WTC11 (cell line): ENCODE results near the gene RNASE7. TPM values are rescaled to one million over a fixed set of nuclear protein-coding genes. Genes with fewer than 3 reads are reported as not detected.

Experiments used
- ATAC-seq: fragments of 200-7000 bp; cut with Tn5 transposase; 2 replicates; pipeline ENCODE4 v1.10.0; 2021; ENCODE audit warnings: mild to moderate bottlenecking, moderate library complexity
- CTCF ChIA-PET: fragments of 300-600 bp; sonication (Branson Sonifier 250); formaldehyde crosslinking; loops from one replicate; lab custom pipeline; 2021; ENCODE audit warnings: antibody characterized with exemption; lab: Charles Lee
- POLR2A ChIA-PET: fragments of 350-600 bp; sonication (Branson Sonifier 250); formaldehyde crosslinking; loops from one replicate; lab custom pipeline; 2021; ENCODE audit warnings: antibody characterized with exemption; lab: Charles Lee
- DNase-seq: peaks from one replicate; pipeline ENCODE4 v3.0.0; 2021; ENCODE audit warnings: low spot score
- H3K27ac Mint-ChIP-seq: 2 replicates; pipeline ENCODE4 v1.8.0; 2021; ENCODE audit warnings: mixed read lengths
- H3K27me3 Mint-ChIP-seq: 2 replicates; pipeline ENCODE4 v1.8.0; 2021; ENCODE audit warnings: low read depth, mild to moderate bottlenecking, moderate library complexity, mixed read lengths
- H3K36me3 Mint-ChIP-seq: 2 replicates; pipeline ENCODE4 v1.8.0; 2021; ENCODE audit warnings: mixed read lengths
- H3K4me1 Mint-ChIP-seq: 2 replicates; pipeline ENCODE4 v1.8.0; 2022; ENCODE audit warnings: mixed read lengths
- H3K4me3 Mint-ChIP-seq: 2 replicates; pipeline ENCODE4 v1.8.0; 2021; ENCODE audit warnings: mild to moderate bottlenecking, moderate library complexity, mixed read lengths
- H3K9me3 Mint-ChIP-seq: 2 replicates; pipeline ENCODE4 v1.8.0; 2021; ENCODE audit warnings: mixed read lengths
- CREB1 ChIP-seq: sonication (generic); formaldehyde crosslinking; IDR thresholded peaks from 2 replicates; pipeline ENCODE4 v1.8.0; 2023; ENCODE audit warnings: mild to moderate bottlenecking, missing genetic modification reagents
- CREM ChIP-seq: sonication (generic); formaldehyde crosslinking; IDR thresholded peaks from 2 replicates; pipeline ENCODE4 v1.8.1; 2022; ENCODE audit warnings: mild to moderate bottlenecking, missing genetic modification reagents, moderate library complexity
- FOXJ3 ChIP-seq: sonication (generic); formaldehyde crosslinking; IDR thresholded peaks from 2 replicates; pipeline ENCODE4 v1.9.0; 2021; ENCODE audit warnings: missing genetic modification reagents, mild to moderate bottlenecking, borderline replicate concordance
- FOXP1 ChIP-seq: sonication (generic); formaldehyde crosslinking; IDR thresholded peaks from 2 replicates; pipeline ENCODE4 v1.8.0; 2022; ENCODE audit warnings: missing genetic modification reagents, mild to moderate bottlenecking, moderate library complexity, borderline replicate concordance
- FOXP4 ChIP-seq: sonication (generic); formaldehyde crosslinking; IDR thresholded peaks from 2 replicates; pipeline ENCODE4 v1.8.0; 2022; ENCODE audit warnings: mild to moderate bottlenecking, missing genetic modification reagents
- HMGA2 ChIP-seq: fragments of 250-450 bp; sonication (Bioruptor Pico); IDR thresholded peaks from 2 replicates; pipeline ENCODE4 v1.4.0; 2021; ENCODE audit warnings: mild to moderate bottlenecking, moderate library complexity
- HMGXB4 ChIP-seq: sonication (generic); formaldehyde crosslinking; IDR thresholded peaks from 2 replicates; pipeline ENCODE4 v1.8.1; 2023; ENCODE audit warnings: mild to moderate bottlenecking, moderate library complexity, missing genetic modification reagents
- NFYB ChIP-seq: sonication (generic); formaldehyde crosslinking; conservative IDR thresholded peaks from 2 replicates; pipeline ENCODE4 v1.8.0; 2022; ENCODE audit warnings: low read depth, missing genetic modification reagents
- NR3C1 ChIP-seq: sonication (generic); formaldehyde crosslinking; conservative IDR thresholded peaks from 2 replicates; pipeline ENCODE4 v1.8.1; 2023; ENCODE audit warnings: low read depth, mild to moderate bottlenecking, missing genetic modification reagents
- TCF7 ChIP-seq: sonication (generic); formaldehyde crosslinking; IDR thresholded peaks from 2 replicates; pipeline ENCODE4 v1.8.0; 2022; ENCODE audit warnings: mild to moderate bottlenecking, low read depth, missing genetic modification reagents, moderate library complexity
- TP53 ChIP-seq: sonication (generic); formaldehyde crosslinking; IDR thresholded peaks from 2 replicates; pipeline ENCODE4 v1.8.1; 2023; ENCODE audit warnings: mild to moderate bottlenecking, missing genetic modification reagents
- ZNF219 ChIP-seq: sonication (generic); formaldehyde crosslinking; IDR thresholded peaks from 2 replicates; pipeline ENCODE4 v1.8.0; 2023; ENCODE audit warnings: missing genetic modification reagents, mild to moderate bottlenecking, borderline replicate concordance
- ZNF423 ChIP-seq: fragments of 250-450 bp; sonication (Bioruptor Pico); IDR thresholded peaks from 2 replicates; pipeline ENCODE4 v2.1.2; 2022; ENCODE audit warnings: mild to moderate bottlenecking, moderate library complexity
- ZNF425 ChIP-seq: fragments of 250-450 bp; sonication (Bioruptor Pico); conservative IDR thresholded peaks from 2 replicates; pipeline ENCODE4 v1.9.0; 2021; ENCODE audit warnings: mild to moderate bottlenecking
- total RNA-seq: library from RNA; stranded (reverse); gene quantifications from 3 replicates; pipeline ENCODE4 v1.2.3, GENCODE V29; 2021
- TF ChIP-seq, protein P1 (sequence below): sonication (generic); formaldehyde crosslinking; IDR thresholded peaks from 2 replicates; pipeline ENCODE4 v1.8.1; 2022; ENCODE audit warnings: mild to moderate bottlenecking, missing genetic modification reagents, moderate library complexity, borderline replicate concordance
- TF ChIP-seq, protein P2 (sequence below): sonication (generic); formaldehyde crosslinking; conservative IDR thresholded peaks from 2 replicates; pipeline ENCODE4 v1.8.1; 2022; ENCODE audit warnings: mild to moderate bottlenecking, missing genetic modification reagents
- TF ChIP-seq, protein P3 (sequence below): sonication (generic); formaldehyde crosslinking; IDR thresholded peaks from 2 replicates; pipeline ENCODE4 v1.8.1; 2022; ENCODE audit warnings: low read depth, mild to moderate bottlenecking, moderate library complexity, missing genetic modification reagents, borderline replicate concordance
- TF ChIP-seq, protein P4 (sequence below): sonication (generic); formaldehyde crosslinking; conservative IDR thresholded peaks from 2 replicates; pipeline ENCODE4 v1.8.1; 2023; ENCODE audit warnings: mild to moderate bottlenecking, low read depth, missing genetic modification reagents, moderate library complexity

The RNASE7 gene
- total RNA-seq, 1 experiment from 2014 or later: not detected

DNA sequence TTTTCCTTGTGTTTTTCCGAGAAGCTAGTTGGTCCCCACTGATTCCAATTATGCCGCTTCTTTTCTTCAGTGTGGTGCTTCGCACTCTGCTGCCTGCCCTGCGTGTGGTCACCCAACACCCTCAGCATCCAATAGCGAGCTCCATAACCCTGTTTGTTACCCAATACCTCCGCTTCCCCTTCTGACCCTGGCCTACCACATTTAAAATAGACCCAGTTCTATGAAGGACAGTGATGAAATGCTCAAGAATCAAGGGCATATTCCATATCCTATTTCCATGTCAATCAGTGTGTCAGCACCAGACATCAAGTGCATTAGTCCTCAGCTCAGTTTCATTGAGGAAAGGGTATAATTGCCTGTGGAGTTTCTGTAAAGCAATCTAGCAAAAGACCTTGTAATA, 26.9 kb upstream of the RNASE7 start:
- POLR2A ChIA-PET: interaction anchor here (1.2 to 2.3 kb wide), 7 partner anchors 9 to 79 kb away, joined by 7 to 26 read pairs (median 10); partner anchors contain the start of genes ARHGEF40 and NDRG2

GRCh38 chr14:21016413-21017190, 25.6 kb upstream of the RNASE7 start:
- H3K4me3 Mint-ChIP-seq: no peak overlapping the region
- CTCF ChIA-PET: interaction anchor here (2.4 to 9.1 kb wide), 8 partner anchors 17 to 159 kb away, joined by 5 to 670 read pairs (median 82); partner anchors contain the start of genes ARHGEF40, RNASE7, RNASE8 and SLC39A2
- TF ChIP-seq CREB1 (CRISPR knock-in tag) (no peak), ZNF425 (no peak), ZNF219 (CRISPR knock-in tag) (no peak), HMGXB4 (no peak), FOXP1 (CRISPR knock-in tag) (no peak), CREM (CRISPR knock-in tag) (no peak), NR3C1 (CRISPR knock-in tag) (no peak), ZNF423 (CRISPR knock-in tag) (no peak)
- TF ChIP-seq, protein P1, sequence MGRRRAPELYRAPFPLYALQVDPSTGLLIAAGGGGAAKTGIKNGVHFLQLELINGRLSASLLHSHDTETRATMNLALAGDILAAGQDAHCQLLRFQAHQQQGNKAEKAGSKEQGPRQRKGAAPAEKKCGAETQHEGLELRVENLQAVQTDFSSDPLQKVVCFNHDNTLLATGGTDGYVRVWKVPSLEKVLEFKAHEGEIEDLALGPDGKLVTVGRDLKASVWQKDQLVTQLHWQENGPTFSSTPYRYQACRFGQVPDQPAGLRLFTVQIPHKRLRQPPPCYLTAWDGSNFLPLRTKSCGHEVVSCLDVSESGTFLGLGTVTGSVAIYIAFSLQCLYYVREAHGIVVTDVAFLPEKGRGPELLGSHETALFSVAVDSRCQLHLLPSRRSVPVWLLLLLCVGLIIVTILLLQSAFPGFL (CRISPR knock-in tag): no peak
- TF ChIP-seq, protein P2, sequence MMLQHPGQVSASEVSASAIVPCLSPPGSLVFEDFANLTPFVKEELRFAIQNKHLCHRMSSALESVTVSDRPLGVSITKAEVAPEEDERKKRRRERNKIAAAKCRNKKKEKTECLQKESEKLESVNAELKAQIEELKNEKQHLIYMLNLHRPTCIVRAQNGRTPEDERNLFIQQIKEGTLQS (CRISPR knock-in tag): no peak
- TF ChIP-seq, protein P3, sequence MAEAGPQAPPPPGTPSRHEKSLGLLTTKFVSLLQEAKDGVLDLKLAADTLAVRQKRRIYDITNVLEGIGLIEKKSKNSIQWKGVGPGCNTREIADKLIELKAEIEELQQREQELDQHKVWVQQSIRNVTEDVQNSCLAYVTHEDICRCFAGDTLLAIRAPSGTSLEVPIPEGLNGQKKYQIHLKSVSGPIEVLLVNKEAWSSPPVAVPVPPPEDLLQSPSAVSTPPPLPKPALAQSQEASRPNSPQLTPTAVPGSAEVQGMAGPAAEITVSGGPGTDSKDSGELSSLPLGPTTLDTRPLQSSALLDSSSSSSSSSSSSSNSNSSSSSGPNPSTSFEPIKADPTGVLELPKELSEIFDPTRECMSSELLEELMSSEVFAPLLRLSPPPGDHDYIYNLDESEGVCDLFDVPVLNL: no peak
- TF ChIP-seq, all 79 proteins: peak for 0
- POLR2A ChIA-PET: interaction anchor here (2.3 kb wide), 1 partner anchor 23 kb away, joined by 26 read pairs; no protein-coding TSS in a partner anchor
- Mint-ChIP-seq H3K4me1 (peaks cover 12% of the 10 kb centered on the region), H3K27ac (no peak overlapping the region), H3K9me3 (no peaks in the 10 kb centered on the region), H3K36me3 (peaks cover 5% of the 10 kb centered on the region; the same call in 1 of the 2 replicates), H3K27me3 (peaks cover 3% of the 10 kb centered on the region)
- DNase-seq (no peak), ATAC-seq (no peak)

More for the DNA sequence above, 26.9 kb upstream of the RNASE7 start:
- CTCF ChIA-PET: interaction anchor here (0.6 to 9.1 kb wide), 47 partner anchors 8 to 708 kb away, joined by 3 to 670 read pairs (median 7); partner anchors contain the start of genes ARHGEF40, NDRG2, RNASE13 and RNASE7
- H3K36me3 Mint-ChIP-seq: peaks cover 2% of the 10 kb centered on the region; the same call in 1 of the 2 replicates
- H3K27me3 Mint-ChIP-seq: peaks cover 3% of the 10 kb centered on the region
- peaks cover 12% of the 10 kb centered on the region for H3K4me1 Mint-ChIP-seq
- no peak for DNase-seq
- no peaks in the 10 kb centered on the region for H3K9me3 Mint-ChIP-seq
- TF ChIP-seq TCF7 (CRISPR knock-in tag) (no peak), FOXP4 (CRISPR knock-in tag) (no peak), HMGA2 (CRISPR knock-in tag) (no peak), TP53 (CRISPR knock-in tag) (no peak), NFYB (no peak), FOXJ3 (CRISPR knock-in tag) (no peak)
- TF ChIP-seq, protein P4, sequence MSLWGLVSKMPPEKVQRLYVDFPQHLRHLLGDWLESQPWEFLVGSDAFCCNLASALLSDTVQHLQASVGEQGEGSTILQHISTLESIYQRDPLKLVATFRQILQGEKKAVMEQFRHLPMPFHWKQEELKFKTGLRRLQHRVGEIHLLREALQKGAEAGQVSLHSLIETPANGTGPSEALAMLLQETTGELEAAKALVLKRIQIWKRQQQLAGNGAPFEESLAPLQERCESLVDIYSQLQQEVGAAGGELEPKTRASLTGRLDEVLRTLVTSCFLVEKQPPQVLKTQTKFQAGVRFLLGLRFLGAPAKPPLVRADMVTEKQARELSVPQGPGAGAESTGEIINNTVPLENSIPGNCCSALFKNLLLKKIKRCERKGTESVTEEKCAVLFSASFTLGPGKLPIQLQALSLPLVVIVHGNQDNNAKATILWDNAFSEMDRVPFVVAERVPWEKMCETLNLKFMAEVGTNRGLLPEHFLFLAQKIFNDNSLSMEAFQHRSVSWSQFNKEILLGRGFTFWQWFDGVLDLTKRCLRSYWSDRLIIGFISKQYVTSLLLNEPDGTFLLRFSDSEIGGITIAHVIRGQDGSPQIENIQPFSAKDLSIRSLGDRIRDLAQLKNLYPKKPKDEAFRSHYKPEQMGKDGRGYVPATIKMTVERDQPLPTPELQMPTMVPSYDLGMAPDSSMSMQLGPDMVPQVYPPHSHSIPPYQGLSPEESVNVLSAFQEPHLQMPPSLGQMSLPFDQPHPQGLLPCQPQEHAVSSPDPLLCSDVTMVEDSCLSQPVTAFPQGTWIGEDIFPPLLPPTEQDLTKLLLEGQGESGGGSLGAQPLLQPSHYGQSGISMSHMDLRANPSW (CRISPR knock-in tag): no peak
- TF ChIP-seq, protein P2 (CRISPR knock-in tag): no peak
- H3K27ac Mint-ChIP-seq: no peak overlapping the region
- no peak; the same call in 1 of the 2 replicates for ATAC-seq
- no peak overlapping the region for H3K4me3 Mint-ChIP-seq
